IMR-90 (cell line): Measurements from ENCODE around the gene UQCRQ. TPM values are rescaled to one million over a fixed set of nuclear protein-coding genes. Genes with fewer than 3 reads are reported as not detected.

Experiments
- CTCF ChIP-seq: conservative IDR thresholded peaks from 2 replicates; pipeline ENCODE4 v1.5.1; 2012; ENCODE audit warnings: mild to moderate bottlenecking, low read depth, low read length, improper control_type of control experiment
- MAFK ChIP-seq: IDR thresholded peaks from 2 replicates; pipeline ENCODE4 v1.6.1; 2012; ENCODE audit warnings: low read depth, low read length, improper control_type of control experiment
- polyA plus RNA-seq, 3 experiments: library from polyadenylated mRNA; depleted of rRNA; stranded (reverse); fragments of >200 nt; gene quantifications; 2 replicates each; pipeline ENCODE4 v1.2.3, GENCODE V29; 2012; ENCODE audit warnings: low replicate concordance in 1 of 3
- total RNA-seq: library from RNA; depleted of rRNA; stranded (reverse); fragments of >200 nt; gene quantifications from 2 replicates; pipeline ENCODE4 v1.2.3, GENCODE V29; 2012

Gene UQCRQ
- total and polyA plus RNA-seq, 2 of the 4 experiments (the other 2 are of a cell fraction): 73.7 to 292 TPM

GRCh38 chr5:132865668-132866341, 637 bp upstream of the UQCRQ start (continued):
- no peak for TF ChIP-seq CTCF
- no peak for TF ChIP-seq MAFK
